ENCODE results near the gene TMC8.

The TMC8 gene

GRCh38 chr17:78180083-78180482 lies 49.5 kb downstream of the TMC8 start:
- DNase-seq (ENCODE audit: low spot score): no peak

GRCh38 chr17:78180508-78180907 lies 49.9 kb downstream of the TMC8 start:
- no peak for DNase-seq (ENCODE audit: low spot score)

GRCh38 chr17:78182504-78182903 lies 51.9 kb downstream of the TMC8 start:
- DNase-seq (ENCODE audit: low spot score): no peak

GRCh38 chr17:78183916-78184315 lies 53.3 kb downstream of the TMC8 start:
- no peak for DNase-seq (ENCODE audit: low spot score)

GRCh38 chr17:78184351-78184750 lies 53.8 kb downstream of the TMC8 start:
- DNase-seq (ENCODE audit: low spot score): no peak

GRCh38 chr17:78184868-78185267 lies 54.3 kb downstream of the TMC8 start:
- no peak for DNase-seq (ENCODE audit: low spot score)

GRCh38 chr17:78185981-78186691 lies 55.6 kb downstream of the TMC8 start:
- no peak for DNase-seq (ENCODE audit: low spot score)

- DNase-seq (ENCODE audit: low spot score): peak; percentile 79
Measured at GRCh38 chr17:78186692-78187595, 56.4 kb downstream of the TMC8 start, which contains the start of the genes AFMID and TK1. AFMID (plus strand) TSS chr17:78187362; CDS start chr17:78187371, 9 bp downstream. TK1 (minus strand) TSS chr17:78187052; CDS start chr17:78186994, 58 bp downstream.

Measured in CD4-positive, alpha-beta T cell treated with Interleukin-6 at 100 ng/mL for 8 hours (primary cell).